Osteocyte (in vitro differentiated cells): ENCODE data around the gene FOXG1. TPM values are rescaled to one million over a fixed set of nuclear protein-coding genes. Genes with fewer than 3 reads are reported as not detected.

Experiments used
- DNase-seq: peaks from one replicate; pipeline ENCODE4 v3.0.0; 2021; ENCODE audit warnings: mixed read lengths; ENCODE audit not compliant: unreplicated experiment; ENCODE audit errors: extremely low spot score
- H3K27ac Mint-ChIP-seq: one replicate; pipeline ENCODE4 v1.8.0; 2021; ENCODE audit warnings: mild to moderate bottlenecking, mixed read lengths; ENCODE audit not compliant: unreplicated experiment
- H3K27me3 Mint-ChIP-seq: one replicate; pipeline ENCODE4 v1.8.0; 2021; ENCODE audit warnings: mixed read lengths; ENCODE audit not compliant: unreplicated experiment
- H3K36me3 Mint-ChIP-seq: one replicate; pipeline ENCODE4 v1.8.0; 2021; ENCODE audit warnings: mixed read lengths; ENCODE audit not compliant: unreplicated experiment
- H3K4me1 Mint-ChIP-seq: one replicate; pipeline ENCODE4 v1.8.0; 2021; ENCODE audit warnings: mixed read lengths; ENCODE audit not compliant: unreplicated experiment
- H3K4me3 Mint-ChIP-seq: one replicate; pipeline ENCODE4 v1.8.0; 2021; ENCODE audit warnings: mild to moderate bottlenecking, moderate library complexity, mixed read lengths; ENCODE audit not compliant: unreplicated experiment
- H3K9me3 Mint-ChIP-seq: one replicate; pipeline ENCODE4 v1.8.0; 2021; ENCODE audit warnings: mixed read lengths; ENCODE audit not compliant: unreplicated experiment
- total RNA-seq: library from RNA; stranded (reverse); gene quantifications from 2 replicates; pipeline ENCODE4 v1.2.1, GENCODE V29; 2021
- TF ChIP-seq, protein P1 (sequence below): fragments of 200-600 bp; sonication (generic); IDR thresholded peaks from 2 replicates; pipeline ENCODE4 v1.5.0; 2021; ENCODE audit warnings: antibody characterized with exemption, mild to moderate bottlenecking, moderate library complexity

FOXG1 gene
- total RNA-seq, 1 donor from 2014 or later = not detected

DNA sequence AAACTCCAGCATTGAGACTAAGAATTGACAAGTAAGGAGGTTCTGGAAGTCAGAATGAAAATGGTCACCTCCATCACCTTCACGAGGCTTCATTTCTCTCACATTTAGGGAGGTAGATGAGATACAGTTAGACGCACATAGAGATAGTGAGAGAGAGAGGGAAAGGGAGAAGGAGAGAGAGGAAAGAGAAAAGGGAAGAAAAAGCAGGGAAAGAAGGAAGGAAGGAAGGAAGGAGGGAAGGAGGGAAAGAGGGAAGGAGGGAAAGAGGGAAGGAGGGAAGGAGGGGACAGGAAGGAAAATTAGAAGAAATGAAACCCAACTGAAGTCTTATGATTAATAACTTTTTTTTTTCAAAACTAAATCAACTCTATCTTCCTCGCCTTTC, 10.7 kb upstream of the FOXG1 start:
- no peak for DNase-seq
- Mint-ChIP-seq H3K27me3 (peaks cover 92% of the 10 kb centered on the region), H3K27ac (no peak overlapping the region), H3K4me3 (no peak overlapping the region), H3K36me3 (no peaks in the 10 kb centered on the region), H3K4me1 (peaks cover 11% of the 10 kb centered on the region), H3K9me3 (no peaks in the 10 kb centered on the region)
- TF ChIP-seq, protein P1, sequence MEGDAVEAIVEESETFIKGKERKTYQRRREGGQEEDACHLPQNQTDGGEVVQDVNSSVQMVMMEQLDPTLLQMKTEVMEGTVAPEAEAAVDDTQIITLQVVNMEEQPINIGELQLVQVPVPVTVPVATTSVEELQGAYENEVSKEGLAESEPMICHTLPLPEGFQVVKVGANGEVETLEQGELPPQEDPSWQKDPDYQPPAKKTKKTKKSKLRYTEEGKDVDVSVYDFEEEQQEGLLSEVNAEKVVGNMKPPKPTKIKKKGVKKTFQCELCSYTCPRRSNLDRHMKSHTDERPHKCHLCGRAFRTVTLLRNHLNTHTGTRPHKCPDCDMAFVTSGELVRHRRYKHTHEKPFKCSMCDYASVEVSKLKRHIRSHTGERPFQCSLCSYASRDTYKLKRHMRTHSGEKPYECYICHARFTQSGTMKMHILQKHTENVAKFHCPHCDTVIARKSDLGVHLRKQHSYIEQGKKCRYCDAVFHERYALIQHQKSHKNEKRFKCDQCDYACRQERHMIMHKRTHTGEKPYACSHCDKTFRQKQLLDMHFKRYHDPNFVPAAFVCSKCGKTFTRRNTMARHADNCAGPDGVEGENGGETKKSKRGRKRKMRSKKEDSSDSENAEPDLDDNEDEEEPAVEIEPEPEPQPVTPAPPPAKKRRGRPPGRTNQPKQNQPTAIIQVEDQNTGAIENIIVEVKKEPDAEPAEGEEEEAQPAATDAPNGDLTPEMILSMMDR = no peak

DNA sequence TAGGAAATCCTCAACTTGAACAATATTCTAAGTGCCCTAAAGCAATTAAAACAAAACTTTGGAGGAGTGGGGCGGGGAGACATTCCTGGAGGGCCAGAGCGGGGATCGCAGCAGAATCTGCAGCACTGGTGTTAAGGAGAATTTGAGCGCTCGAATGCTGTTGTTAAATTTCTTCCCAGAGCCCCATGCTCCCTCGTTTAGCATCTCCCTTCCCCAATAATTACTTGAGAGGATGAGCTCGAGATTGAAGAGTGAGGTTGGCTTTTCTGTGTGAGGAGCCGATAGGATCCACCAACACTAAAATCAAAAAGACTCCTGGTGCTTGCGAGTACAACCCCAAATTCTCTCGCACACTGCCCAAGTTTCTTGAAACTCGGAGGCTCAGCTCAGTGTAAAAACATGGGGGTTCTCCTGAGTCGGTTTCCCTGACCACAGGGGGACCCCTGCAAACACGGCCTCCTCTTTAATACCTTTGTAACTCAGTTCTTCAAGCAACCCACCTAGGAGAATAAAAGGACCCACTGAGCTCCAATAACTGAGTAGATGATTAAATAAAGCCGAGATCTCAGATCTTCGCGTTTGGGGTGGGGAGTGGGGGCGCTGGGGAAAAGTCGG, 10.2 kb upstream of the FOXG1 start:
- DNase-seq = no peak
- H3K4me3 Mint-ChIP-seq = no peak overlapping the region
- no peaks in the 10 kb centered on the region for H3K9me3 Mint-ChIP-seq
- peaks cover 11% of the 10 kb centered on the region for H3K4me1 Mint-ChIP-seq
- H3K27ac Mint-ChIP-seq = no peak overlapping the region
- TF ChIP-seq, protein P1 = no peak
- peaks cover 92% of the 10 kb centered on the region for H3K27me3 Mint-ChIP-seq
- no peaks in the 10 kb centered on the region for H3K36me3 Mint-ChIP-seq

DNA sequence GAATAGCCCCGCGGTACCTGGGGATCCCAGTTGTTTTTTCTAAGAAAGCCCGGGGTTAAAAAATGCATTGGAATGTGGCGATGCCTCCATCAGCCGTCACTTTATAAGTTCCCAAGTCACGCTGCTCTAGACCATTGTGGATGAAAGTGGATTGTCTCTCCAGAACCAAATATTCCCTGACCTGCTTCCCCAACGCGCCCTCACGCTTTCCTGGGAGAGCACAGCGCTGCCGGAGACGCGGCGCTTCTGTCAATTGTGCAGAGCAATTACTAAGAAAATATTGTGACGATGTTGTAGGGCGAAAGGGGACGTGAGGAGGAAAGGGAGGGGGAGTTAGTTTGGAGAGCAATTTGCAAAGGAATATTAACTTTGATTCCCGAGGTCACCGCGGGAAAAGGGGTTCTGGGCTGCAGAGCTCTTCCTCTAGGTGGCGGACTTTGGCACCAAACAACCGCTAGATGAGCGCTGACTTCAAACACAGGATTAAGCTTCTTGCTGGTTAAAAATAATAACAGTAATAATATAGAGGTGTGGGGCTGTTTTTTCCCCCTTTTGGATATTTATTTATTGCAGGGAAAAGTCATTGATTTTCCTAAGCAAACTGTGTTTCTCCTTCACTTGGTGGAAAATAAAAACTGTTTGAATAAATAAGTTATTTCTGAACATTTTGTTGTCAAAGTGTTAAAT, 9.6 kb upstream of the FOXG1 start:
- Mint-ChIP-seq H3K9me3 (no peaks in the 10 kb centered on the region), H3K27ac (no peak overlapping the region), H3K4me1 (peaks cover 11% of the 10 kb centered on the region), H3K27me3 (peaks cover 92% of the 10 kb centered on the region), H3K36me3 (no peaks in the 10 kb centered on the region), H3K4me3 (no peak overlapping the region)
- TF ChIP-seq, protein P1 = peak; percentile 67
- no peak for DNase-seq

DNA sequence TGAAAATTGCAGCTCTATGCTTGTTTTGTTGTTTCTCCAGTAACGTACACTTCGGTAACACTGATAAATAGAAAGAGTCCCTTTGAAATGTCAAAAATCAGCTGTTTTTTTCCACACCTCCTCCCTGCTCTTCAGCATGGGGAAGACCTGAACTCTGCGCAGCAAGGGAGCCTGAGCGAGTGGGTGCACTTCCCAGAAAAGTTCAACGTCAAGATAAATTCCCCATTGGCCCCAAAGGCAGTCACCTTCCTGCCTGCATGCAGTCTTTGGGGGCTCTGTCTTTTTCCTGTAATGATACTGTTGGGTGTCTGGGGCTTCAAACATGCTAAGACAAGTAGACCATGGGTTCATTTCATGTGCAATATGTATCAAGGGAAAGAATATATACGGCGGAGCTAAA, 8.8 kb upstream of the FOXG1 start:
- no peak overlapping the region for H3K4me3 Mint-ChIP-seq
- peaks cover 11% of the 10 kb centered on the region for H3K4me1 Mint-ChIP-seq
- TF ChIP-seq, protein P1 = no peak
- no peaks in the 10 kb centered on the region for H3K9me3 Mint-ChIP-seq
- no peak overlapping the region for H3K27ac Mint-ChIP-seq
- peaks cover 96% of the 10 kb centered on the region for H3K27me3 Mint-ChIP-seq
- no peaks in the 10 kb centered on the region for H3K36me3 Mint-ChIP-seq
- DNase-seq = no peak

DNA sequence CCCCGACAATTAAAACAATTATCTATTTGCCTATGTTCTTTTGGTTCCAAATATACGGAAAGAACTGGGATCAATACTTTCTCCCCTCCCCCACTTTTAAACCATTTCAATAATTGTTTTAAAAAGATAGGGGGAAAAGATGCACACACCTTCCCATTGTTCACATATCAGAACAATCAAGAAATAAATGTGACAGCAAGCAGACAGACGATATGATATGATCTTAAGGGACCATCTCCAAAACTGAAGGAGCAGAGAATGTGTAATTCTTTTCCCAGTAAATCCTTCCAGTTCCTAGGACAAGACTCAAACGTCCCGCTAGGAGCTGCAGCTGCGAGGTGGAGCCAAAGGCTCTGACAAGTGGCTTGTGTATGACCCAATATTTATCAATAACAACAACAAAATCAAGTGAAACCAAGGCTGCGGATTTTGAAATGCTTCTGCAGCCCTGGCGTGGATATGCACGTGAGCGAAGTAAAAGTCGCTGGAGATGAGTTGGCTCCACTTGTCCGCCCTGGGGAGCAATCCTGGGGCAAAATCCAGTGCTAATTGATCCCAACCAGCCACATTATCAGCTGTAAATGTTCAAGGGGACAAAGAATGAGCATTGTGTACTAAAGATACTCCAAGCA, 8.2 kb upstream of the FOXG1 start:
- Mint-ChIP-seq H3K9me3 (no peaks in the 10 kb centered on the region), H3K27me3 (peaks cover 95% of the 10 kb centered on the region), H3K4me1 (peaks cover 11% of the 10 kb centered on the region), H3K27ac (no peak overlapping the region), H3K36me3 (no peaks in the 10 kb centered on the region), H3K4me3 (no peak overlapping the region)
- TF ChIP-seq, protein P1 = no peak
- no peak for DNase-seq
